A549 (cell line): ENCODE data around the gene SLC6A18. TPM values are rescaled to one million over a fixed set of nuclear protein-coding genes. Genes with fewer than 3 reads are reported as not detected.
"Not testable (repeated sequence)": the region's sequence is repeated elsewhere in the genome, so short reads cannot be mapped to it uniquely, and the experiment has no call there.

ENCODE experiments used
- ATAC-seq, 2 experiments: fragments of 200-7000 bp in 1 of 2; fragments of >200 bp in 1 of 2; cut with Nextera tagmentation in 1 of 2; cut with Tn5 transposase in 1 of 2; 3 replicates each; pipeline versions ENCODE4 v1.8.0 to v1.9.1; 2018 to 2020; ENCODE audit warnings: mild to moderate bottlenecking in 1 of 2, moderate library complexity in 1 of 2
- CTCF ChIA-PET: fragments of 300-600 bp; sonication (Branson Sonifier 250); formaldehyde crosslinking; extraction: SDS; loops from one replicate; lab custom pipeline; 2021; ENCODE audit warnings: antibody characterized with exemption, inconsistent platforms; lab: Yijun Ruan, JAX
- POLR2A ChIA-PET: fragments of 350-600 bp; formaldehyde crosslinking; extraction: SDS; loops from one replicate; lab custom pipeline; 2021; ENCODE audit warnings: antibody characterized with exemption, inconsistent platforms; lab: Yijun Ruan, JAX
- DNase-seq, 2 experiments: peaks; one replicate each; pipeline versions ENCODE4 v3.0.0 to v3.0.0-alpha.2; 2011 to 2016; ENCODE audit warnings: low read depth in 1 of 2, low spot score in 1 of 2
- FAIRE-seq: peaks from 2 replicates; lab custom pipeline; 2011; peaks lifted over from hg19 to GRCh38; lab: Jason Lieb, UNC
- H3K27ac ChIP-seq, 2 experiments: fragments of >200 bp; sonication (Bioruptor Twin); formaldehyde crosslinking; 3 replicates each; pipeline ENCODE4 v1.5.1; 2016 to 2017
- H3K4me1 ChIP-seq: fragments of >200 bp; sonication (Bioruptor Twin); formaldehyde crosslinking; 3 replicates; pipeline ENCODE4 v1.6.1; 2016
- H3K4me2 ChIP-seq: fragments of >200 bp; sonication (Bioruptor Twin); formaldehyde crosslinking; 3 replicates; pipeline ENCODE4 v1.6.1; 2016
- H3K4me3 ChIP-seq: fragments of >200 bp; sonication (Bioruptor Twin); formaldehyde crosslinking; 3 replicates; pipeline ENCODE4 v1.5.1; 2016
- H3K9me3 ChIP-seq: fragments of >200 bp; sonication (Bioruptor Twin); formaldehyde crosslinking; 3 replicates; pipeline ENCODE4 v1.6.1; 2016
- CBX2 ChIP-seq: fragments of 200-600 bp; sonication (generic); IDR thresholded peaks from 2 replicates; pipeline ENCODE4 v1.6.1; 2016; ENCODE audit warnings: low read depth, mild to moderate bottlenecking, borderline replicate concordance
- CEBPB ChIP-seq, 2 experiments: fragments of >200 bp in 1 of 2; sonication (Bioruptor Twin) in 1 of 2; formaldehyde crosslinking in 1 of 2; IDR thresholded peaks; 2 replicates each; pipeline ENCODE4 v1.6.1; 2012 to 2016
- CHD2 ChIP-seq: fragments of 150-350 bp; IDR thresholded peaks from 2 replicates; pipeline ENCODE4 v1.6.1; 2014; ENCODE audit warnings: low read length; ENCODE audit not compliant: partially characterized antibody
- EHMT2 ChIP-seq: fragments of 200-600 bp; sonication (generic); IDR thresholded peaks from 2 replicates; pipeline ENCODE4 v1.6.1; 2016; ENCODE audit warnings: antibody characterized with exemption, low read depth, mild to moderate bottlenecking, moderate library complexity
- FOSL2 ChIP-seq, 2 experiments: fragments of 450-650 bp in 1 of 2; fragments of >200 bp in 1 of 2; sonication (Bioruptor Twin) in 1 of 2; formaldehyde crosslinking; IDR thresholded peaks; 2 replicates each; pipeline versions ENCODE4 v1.5.0 to v1.6.1; 2016 to 2020; ENCODE audit warnings: mild to moderate bottlenecking in 1 of 2, moderate library complexity in 1 of 2
- FOXS1 ChIP-seq: fragments of 250-450 bp; sonication (Bioruptor Pico); IDR thresholded peaks from 2 replicates; pipeline ENCODE4 v1.5.0; 2020; ENCODE audit warnings: mild to moderate bottlenecking, moderate library complexity
- HDAC2 ChIP-seq: fragments of 200-600 bp; sonication (generic); IDR thresholded peaks from 2 replicates; pipeline ENCODE4 v1.6.1; 2016
- HOXA7 ChIP-seq: fragments of 250-450 bp; sonication (Bioruptor Pico); IDR thresholded peaks from 2 replicates; pipeline ENCODE4 v1.5.0; 2020; ENCODE audit warnings: mild to moderate bottlenecking, moderate library complexity
- HOXB13 ChIP-seq: fragments of 250-450 bp; sonication (Bioruptor Pico); IDR thresholded peaks from 2 replicates; pipeline ENCODE4 v1.5.0; 2020; ENCODE audit warnings: low read depth, mild to moderate bottlenecking, moderate library complexity
- HOXB5 ChIP-seq: fragments of 250-450 bp; sonication (Bioruptor Pico); IDR thresholded peaks from 2 replicates; pipeline ENCODE4 v1.5.0; 2020; ENCODE audit warnings: mild to moderate bottlenecking, moderate library complexity
- JUN ChIP-seq, 2 experiments: fragments of >200 bp; sonication (Bioruptor Twin); formaldehyde crosslinking; IDR thresholded peaks; 2 replicates in 1 of 2; 3 replicates in 1 of 2; pipeline ENCODE4 v1.6.1; 2016 to 2017
- JUNB ChIP-seq: fragments of >200 bp; sonication (Bioruptor Twin); formaldehyde crosslinking; IDR thresholded peaks from 2 replicates; pipeline ENCODE4 v1.6.1; 2016
- KDM1A ChIP-seq: fragments of 200-600 bp; sonication (generic); IDR thresholded peaks from 2 replicates; pipeline ENCODE4 v1.6.1; 2016; ENCODE audit warnings: low read depth, mild to moderate bottlenecking
- MAFK ChIP-seq: fragments of 450-650 bp; IDR thresholded peaks from 2 replicates; pipeline ENCODE4 v1.6.1; 2014; ENCODE audit not compliant: partially characterized antibody
- MAZ ChIP-seq: fragments of 150-350 bp; IDR thresholded peaks from 2 replicates; pipeline ENCODE4 v1.6.1; 2014; ENCODE audit warnings: antibody characterized with exemption, low read depth, low read length, borderline replicate concordance
- MYC ChIP-seq: IDR thresholded peaks from 2 replicates; pipeline ENCODE4 v1.6.1; 2012; ENCODE audit warnings: mild to moderate bottlenecking, inconsistent platforms, low read length, improper control_type of control experiment, borderline replicate concordance
- NFE2L2 ChIP-seq: fragments of 150-350 bp; conservative IDR thresholded peaks from 2 replicates; pipeline ENCODE4 v1.6.1; 2014; ENCODE audit warnings: low read length
- NR3C1 ChIP-seq: fragments of >200 bp; sonication (Bioruptor Twin); formaldehyde crosslinking; IDR thresholded peaks from 3 replicates; pipeline ENCODE4 v1.6.1; 2017
- POLR2AphosphoS2 ChIP-seq: conservative IDR thresholded peaks from 2 replicates; pipeline ENCODE4 v1.6.1; 2012; ENCODE audit warnings: low read length, improper control_type of control experiment, inconsistent platforms
- RAD21 ChIP-seq, 2 experiments: fragments of >200 bp in 1 of 2; sonication (Bioruptor Twin) in 1 of 2; formaldehyde crosslinking in 1 of 2; IDR thresholded peaks in 1 of 2; conservative IDR thresholded peaks in 1 of 2; 2 replicates in 1 of 2; 3 replicates in 1 of 2; pipeline ENCODE4 v1.6.1; 2012 to 2018; ENCODE audit warnings: inconsistent platforms in 1 of 2
- RARB ChIP-seq: fragments of 250-450 bp; sonication (Bioruptor Pico); IDR thresholded peaks from 2 replicates; pipeline ENCODE4 v1.8.0; 2021; ENCODE audit warnings: mild to moderate bottlenecking, moderate library complexity
- RCOR1 ChIP-seq: fragments of 150-350 bp; IDR thresholded peaks from 2 replicates; pipeline ENCODE4 v1.6.1; 2014; ENCODE audit warnings: antibody characterized with exemption, low read length, low read depth
- RNF2 ChIP-seq: fragments of 200-600 bp; sonication (generic); IDR thresholded peaks from 2 replicates; pipeline ENCODE4 v1.6.1; 2016; ENCODE audit warnings: low read depth, mild to moderate bottlenecking, antibody characterized with exemption, moderate library complexity, borderline replicate concordance
- ZC3H11A ChIP-seq: fragments of 450-650 bp; IDR thresholded peaks from 2 replicates; pipeline ENCODE4 v1.6.1; 2014; ENCODE audit warnings: antibody characterized with exemption, mild to moderate bottlenecking
- ZFP36 ChIP-seq: fragments of 450-650 bp; IDR thresholded peaks from 2 replicates; pipeline ENCODE4 v1.6.1; 2014; ENCODE audit warnings: borderline replicate concordance; ENCODE audit not compliant: partially characterized antibody
- ZNF302 ChIP-seq: fragments of 250-450 bp; sonication (Bioruptor Pico); IDR thresholded peaks from 2 replicates; pipeline ENCODE4 v1.9.0; 2021; ENCODE audit warnings: inconsistent platforms, mild to moderate bottlenecking, moderate library complexity
- WGBS: methylation state at CpG from one replicate; pipeline ENCODE4 v1.1.6; 2017; ENCODE audit errors: missing lambda C conversion rate; 5-methylcytosine and 5-hydroxymethylcytosine counted together
- polyA plus RNA-seq, 4 experiments: library from polyadenylated mRNA; depleted of rRNA in 3 of 4; stranded (reverse); fragments of >200 nt; fragmentation: RNase III in 1 of 4; extraction: RNeasy Plus Mini Kit Qiagen cat#74134 plus additional on column Dnase treatment in 1 of 4; gene quantifications; 2 replicates in 3 of 4; 3 replicates in 1 of 4; pipeline ENCODE4 v1.2.3, GENCODE V29; 2011 to 2017
- TF ChIP-seq, protein P1 (sequence below): IDR thresholded peaks from 2 replicates; pipeline ENCODE4 v1.6.1; 2012; ENCODE audit warnings: low read depth, borderline replicate concordance
- TF ChIP-seq, protein P2 (sequence below): fragments of >200 bp; sonication (Bioruptor Twin); formaldehyde crosslinking; IDR thresholded peaks from 3 replicates; pipeline ENCODE4 v1.5.1; 2016
- TF ChIP-seq, protein P3 (sequence below): fragments of 450-650 bp; IDR thresholded peaks from 2 replicates; pipeline ENCODE4 v1.6.1; 2014; ENCODE audit warnings: antibody characterized with exemption

The SLC6A18 gene
- polyA plus RNA-seq, 2 of the 4 experiments (the other 2 are of a cell fraction): not detected

DNA sequence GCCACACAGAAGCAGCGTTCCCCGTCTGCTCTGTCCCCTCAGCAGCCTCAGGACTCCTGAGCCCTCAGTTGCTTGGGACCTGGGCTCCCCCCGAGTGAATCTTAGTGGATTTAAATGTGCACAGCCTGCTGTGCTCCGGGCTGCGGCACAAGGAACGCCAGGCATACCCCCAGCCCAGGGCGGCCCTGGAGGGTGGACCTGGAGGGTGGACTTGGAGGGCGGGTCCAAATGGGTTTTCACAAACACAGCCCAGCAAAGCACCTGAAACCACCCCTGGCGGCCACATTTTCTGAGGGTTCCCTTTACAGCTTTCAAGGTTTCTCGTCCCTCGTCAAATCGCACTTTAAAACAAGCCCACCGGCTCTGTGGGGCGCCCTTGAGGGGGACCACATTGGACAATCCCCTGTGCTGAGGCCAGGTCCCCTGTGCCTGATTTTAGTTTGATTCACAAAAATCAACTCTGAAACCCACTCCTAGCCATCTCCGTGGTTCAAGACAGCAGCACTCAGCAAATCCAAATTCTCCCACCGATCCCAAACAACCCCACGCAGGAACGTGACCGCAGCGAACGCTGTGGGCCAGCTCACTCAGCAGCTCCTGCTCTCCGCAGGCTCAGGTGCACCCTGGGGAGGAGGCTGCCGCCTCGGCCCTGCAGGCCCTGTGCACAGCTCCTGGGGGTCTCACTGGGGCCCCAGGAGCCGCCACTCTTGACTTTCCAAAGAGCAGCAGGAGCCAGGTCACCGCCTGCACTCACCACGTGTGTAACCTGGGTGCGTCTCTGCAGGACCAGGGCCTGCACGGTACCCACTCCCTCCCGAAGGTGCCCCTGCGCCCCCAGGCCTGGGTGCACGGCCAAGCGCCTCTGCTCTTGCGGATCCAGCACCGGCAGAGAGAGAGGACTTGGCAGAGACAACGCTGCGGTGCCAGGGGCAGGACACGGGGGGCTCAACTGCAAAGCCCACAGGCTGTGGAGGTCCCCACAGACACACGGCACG lies 40.6 kb downstream of the SLC6A18 start:
- Histone ChIP-seq H3K27ac (no peak overlapping the region), H3K4me1 (no peaks in the 10 kb centered on the region), H3K9me3 (no peaks in the 10 kb centered on the region), H3K4me3 (no peak overlapping the region), H3K4me2 (no peak overlapping the region)
- 93% methylated on average over 33 of the region's 40 CpGs for WGBS
- ChIA-PET CTCF (interaction anchor here (1.2 kb wide), 1 partner anchor 57 kb away, joined by 4 read pairs; no protein-coding TSS in a partner anchor), POLR2A (no interaction called here)
- DNase-seq: no peak
- ATAC-seq: no peak
- TF ChIP-seq MAFK (no peak), NR3C1 (no peak), FOSL2 (IDR thresholded peaks at IDR 0.05) (no peak), FOSL2 (CRISPR knock-in tag; IDR thresholded peaks at IDR 0.05) (no peak), RARB (CRISPR knock-in tag) (no peak), RAD21 (conservative IDR thresholded peaks at IDR 0.05 in 1 of 2, IDR thresholded peaks at IDR 0.05 in 1 of 2) (no peak), HOXB5 (CRISPR knock-in tag) (no peak), NFE2L2 (no peak), EHMT2 (no peak), RNF2 (no peak), JUNB (no peak), ZC3H11A (no peak), CBX2 (no peak)
- TF ChIP-seq, protein P1, sequence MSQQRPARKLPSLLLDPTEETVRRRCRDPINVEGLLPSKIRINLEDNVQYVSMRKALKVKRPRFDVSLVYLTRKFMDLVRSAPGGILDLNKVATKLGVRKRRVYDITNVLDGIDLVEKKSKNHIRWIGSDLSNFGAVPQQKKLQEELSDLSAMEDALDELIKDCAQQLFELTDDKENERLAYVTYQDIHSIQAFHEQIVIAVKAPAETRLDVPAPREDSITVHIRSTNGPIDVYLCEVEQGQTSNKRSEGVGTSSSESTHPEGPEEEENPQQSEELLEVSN: no peak
- TF ChIP-seq, protein P2, sequence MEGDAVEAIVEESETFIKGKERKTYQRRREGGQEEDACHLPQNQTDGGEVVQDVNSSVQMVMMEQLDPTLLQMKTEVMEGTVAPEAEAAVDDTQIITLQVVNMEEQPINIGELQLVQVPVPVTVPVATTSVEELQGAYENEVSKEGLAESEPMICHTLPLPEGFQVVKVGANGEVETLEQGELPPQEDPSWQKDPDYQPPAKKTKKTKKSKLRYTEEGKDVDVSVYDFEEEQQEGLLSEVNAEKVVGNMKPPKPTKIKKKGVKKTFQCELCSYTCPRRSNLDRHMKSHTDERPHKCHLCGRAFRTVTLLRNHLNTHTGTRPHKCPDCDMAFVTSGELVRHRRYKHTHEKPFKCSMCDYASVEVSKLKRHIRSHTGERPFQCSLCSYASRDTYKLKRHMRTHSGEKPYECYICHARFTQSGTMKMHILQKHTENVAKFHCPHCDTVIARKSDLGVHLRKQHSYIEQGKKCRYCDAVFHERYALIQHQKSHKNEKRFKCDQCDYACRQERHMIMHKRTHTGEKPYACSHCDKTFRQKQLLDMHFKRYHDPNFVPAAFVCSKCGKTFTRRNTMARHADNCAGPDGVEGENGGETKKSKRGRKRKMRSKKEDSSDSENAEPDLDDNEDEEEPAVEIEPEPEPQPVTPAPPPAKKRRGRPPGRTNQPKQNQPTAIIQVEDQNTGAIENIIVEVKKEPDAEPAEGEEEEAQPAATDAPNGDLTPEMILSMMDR: no peak
- TF ChIP-seq, protein P3, sequence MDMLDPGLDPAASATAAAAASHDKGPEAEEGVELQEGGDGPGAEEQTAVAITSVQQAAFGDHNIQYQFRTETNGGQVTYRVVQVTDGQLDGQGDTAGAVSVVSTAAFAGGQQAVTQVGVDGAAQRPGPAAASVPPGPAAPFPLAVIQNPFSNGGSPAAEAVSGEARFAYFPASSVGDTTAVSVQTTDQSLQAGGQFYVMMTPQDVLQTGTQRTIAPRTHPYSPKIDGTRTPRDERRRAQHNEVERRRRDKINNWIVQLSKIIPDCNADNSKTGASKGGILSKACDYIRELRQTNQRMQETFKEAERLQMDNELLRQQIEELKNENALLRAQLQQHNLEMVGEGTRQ: no peak
- no peak for FAIRE-seq

DNA sequence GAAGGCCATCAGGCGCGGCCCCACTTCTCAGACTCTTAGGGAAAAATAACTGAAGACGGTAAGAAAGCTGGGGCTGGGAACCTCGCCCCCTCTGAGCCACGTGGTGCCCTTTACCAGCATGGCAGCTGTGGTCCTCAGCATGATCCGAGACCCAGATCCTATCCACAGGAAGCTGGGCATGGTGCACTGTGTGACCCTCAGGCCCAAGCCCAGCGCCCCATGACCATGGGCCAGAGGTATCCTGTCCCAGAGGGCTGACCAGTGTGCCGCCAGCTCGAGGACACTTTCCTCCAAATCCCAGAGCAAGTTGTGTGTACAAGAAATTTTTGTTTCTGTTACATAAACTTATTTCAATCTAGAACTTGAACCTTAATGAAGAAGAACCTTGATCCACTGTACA lies 41.6 kb downstream of the SLC6A18 start:
- Histone ChIP-seq H3K4me2 (no peak overlapping the region), H3K9me3 (no peaks in the 10 kb centered on the region), H3K4me1 (no peaks in the 10 kb centered on the region)
- CTCF ChIA-PET: interaction anchor here (0.9 to 1.1 kb wide), 2 partner anchors 10 to 11 kb away, joined by 3 read pairs; no protein-coding TSS in a partner anchor
- DNase-seq: no peak
- TF ChIP-seq MYC: no peak
- TF ChIP-seq FOXS1 (CRISPR knock-in tag): no peak
- no peak for TF ChIP-seq POLR2AphosphoS2
- TF ChIP-seq CHD2: no peak
- TF ChIP-seq ZFP36: no peak
- no peak for TF ChIP-seq RAD21 (conservative IDR thresholded peaks at IDR 0.05 in 1 of 2, IDR thresholded peaks at IDR 0.05 in 1 of 2)
- TF ChIP-seq JUNB: no peak
- no peak for TF ChIP-seq HOXA7 (CRISPR knock-in tag)
- TF ChIP-seq KDM1A: no peak
- TF ChIP-seq HDAC2: no peak
- no peak for TF ChIP-seq RCOR1
- TF ChIP-seq MAZ: no peak
- no peak for TF ChIP-seq HOXB13 (CRISPR knock-in tag)
- no peak for TF ChIP-seq CEBPB (IDR thresholded peaks at IDR 0.05)
- no peak for TF ChIP-seq JUN (IDR thresholded peaks at IDR 0.05)
- no peak for TF ChIP-seq ZNF302 (CRISPR knock-in tag)
- TF ChIP-seq, all 56 proteins: peak for 0
- Histone ChIP-seq H3K4me3 (no peak overlapping the region), H3K27ac (no peak overlapping the region)
- FAIRE-seq (no peak), ATAC-seq (no peak)
- 88% methylated on average over 6 of the region's 9 CpGs for WGBS
- POLR2A ChIA-PET: no interaction called here

DNA sequence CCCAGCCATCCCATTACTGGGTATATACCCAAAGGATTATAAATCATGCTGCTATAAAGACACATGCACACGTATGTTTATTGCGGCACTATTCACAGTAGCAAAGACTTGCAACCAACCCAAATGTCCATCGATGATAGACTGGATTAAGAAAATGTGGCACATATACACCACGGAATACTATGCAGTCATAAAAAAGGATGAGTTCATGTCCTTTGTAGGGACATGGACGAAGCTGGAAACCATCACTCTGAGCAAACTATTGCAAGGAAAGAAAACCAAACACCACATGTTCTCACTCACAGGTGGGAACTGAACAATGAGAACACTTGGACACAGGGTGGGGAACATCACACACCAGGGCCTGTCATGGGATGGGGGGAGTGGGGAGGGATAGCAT lies 42.3 kb downstream of the SLC6A18 start:
- WGBS: over 99% methylated on average over 5 of the region's 5 CpGs
- ATAC-seq, H3K4me3 ChIP-seq, H3K4me1 ChIP-seq, H3K9me3 ChIP-seq, FAIRE-seq, DNase-seq, H3K4me2 ChIP-seq, H3K27ac ChIP-seq, POLR2A ChIA-PET: not testable (repeated sequence)
- CTCF ChIA-PET: interaction anchor here (1.1 kb wide), 1 partner anchor 9 kb away, joined by 3 read pairs; no protein-coding TSS in a partner anchor
